ENCODE results near the gene NDRG3.

NDRG3 gene

GRCh38 chr20:36726168-36726567 lies 19.7 kb downstream of the NDRG3 start:
- no peak for TF ChIP-seq CTCF (IDR thresholded peaks at IDR 0.05; ENCODE audit: low read depth, low read length)

GRCh38 chr20:36720510-36720909 lies 25.4 kb downstream of the NDRG3 start:
- no peak for TF ChIP-seq CTCF (IDR thresholded peaks at IDR 0.05; ENCODE audit: low read depth, low read length)
- H3K4me3 ChIP-seq (ENCODE audit: low read depth, low read length): no peak overlapping the region

More at GRCh38 chr20:36726168-36726567, 19.7 kb downstream of the NDRG3 start:
- H3K4me3 ChIP-seq (ENCODE audit: low read depth, low read length): no peak overlapping the region

GRCh38 chr20:36717657-36718056 lies 28.2 kb downstream of the NDRG3 start:
- peak; percentile 15; the same call in 1 of the 2 replicates for TF ChIP-seq CTCF (IDR thresholded peaks at IDR 0.05; ENCODE audit: low read depth, low read length)
- H3K4me3 ChIP-seq (ENCODE audit: low read depth, low read length): no peak overlapping the region

GRCh38 chr20:36717021-36717420 lies 28.9 kb downstream of the NDRG3 start:
- no peak overlapping the region for H3K4me3 ChIP-seq (ENCODE audit: low read depth, low read length)
- no peak for TF ChIP-seq CTCF (IDR thresholded peaks at IDR 0.05; ENCODE audit: low read depth, low read length)

GRCh38 chr20:36712775-36713174 lies 33.1 kb downstream of the NDRG3 start:
- H3K4me3 ChIP-seq (ENCODE audit: low read depth, low read length): no peak overlapping the region
- TF ChIP-seq CTCF (IDR thresholded peaks at IDR 0.05; ENCODE audit: low read depth, low read length): no peak

GRCh38 chr20:36709126-36709525 lies 36.8 kb downstream of the NDRG3 start:
- H3K4me3 ChIP-seq (ENCODE audit: low read depth, low read length): no peak overlapping the region
- no peak for TF ChIP-seq CTCF (IDR thresholded peaks at IDR 0.05; ENCODE audit: low read depth, low read length)

- no peak for TF ChIP-seq CTCF (IDR thresholded peaks at IDR 0.05; ENCODE audit: low read depth, low read length)
- H3K4me3 ChIP-seq (ENCODE audit: low read depth, low read length): no peak overlapping the region
Observed at GRCh38 chr20:36703530-36703929, 42.4 kb downstream of the NDRG3 start.
